HepG2 (cell line): ENCODE results near the gene HDAC4. TPM values are rescaled to one million over a fixed set of nuclear protein-coding genes. Genes with fewer than 3 reads are reported as not detected.
A peak's percentile ranks its signal among the peaks of the same experiment; 100 is the strongest.

Source experiments
- ATAC-seq: fragments of 200-7000 bp; cut with Tn5 transposase; 3 replicates; pipeline ENCODE4 v1.9.1; 2020; ENCODE audit warnings: mild to moderate bottlenecking, moderate library complexity
- BruUV-seq: library from RNA; stranded (reverse); fragments of 400-500 nt; replicated peaks from 2 replicates; lab custom pipeline; 2021; lab: Mats Ljungman, UMichigan
- CTCF ChIA-PET: fragments of 300-600 bp; formaldehyde crosslinking; extraction: SDS; loops from one replicate; lab custom pipeline; 2021; ENCODE audit warnings: low total read pairs, inconsistent platforms, low intra/inter-chr PET ratio; lab: Yijun Ruan, JAX
- POLR2A ChIA-PET: fragments of 350-600 bp; sonication (Branson Sonifier 250); formaldehyde crosslinking; loops from one replicate; lab custom pipeline; 2020; ENCODE audit warnings: antibody characterized with exemption, inconsistent platforms; lab: Yijun Ruan, JAX
- DNase-seq: peaks from one replicate; pipeline ENCODE4 v3.0.0-alpha.2; 2015; ENCODE audit warnings: low spot score
- FAIRE-seq: peaks from 3 replicates; lab custom pipeline; 2011; peaks lifted over from hg19 to GRCh38; lab: Jason Lieb, UNC
- H2AFZ ChIP-seq: one replicate; pipeline ENCODE4 v1.6.1; 2011; ENCODE audit warnings: low read length, inconsistent platforms
- H3K27ac ChIP-seq: fragments of 300-600 bp; 3 replicates; pipeline ENCODE4 v1.8.0; 2011; ENCODE audit warnings: mixed run types, mild to moderate bottlenecking, mixed read lengths, low read length, inconsistent platforms; ENCODE audit not compliant: insufficient read depth; ENCODE audit errors: extremely low read length
- H3K27me3 ChIP-seq, 2 experiments: fragments of 200-600 bp in 1 of 2; 2 replicates in 1 of 2; 3 replicates in 1 of 2; pipeline versions ENCODE4 v1.6.0 to v1.8.0; 2011; ENCODE audit warnings: low read length in 2 of 2, mild to moderate bottlenecking in 2 of 2, moderate library complexity in 2 of 2, inconsistent platforms in 1 of 2; ENCODE audit not compliant: insufficient read depth in 2 of 2, control insufficient read depth in 1 of 2
- H3K36me3 ChIP-seq, 2 experiments: fragments of 200-600 bp in 1 of 2; replicated peaks in 1 of 2; 2 replicates in 1 of 2; 3 replicates in 1 of 2; pipeline versions ENCODE4 v1.5.1 to v1.8.0; 2011; ENCODE audit warnings: low read length in 2 of 2, inconsistent platforms in 1 of 2; ENCODE audit not compliant: insufficient read depth in 2 of 2, control insufficient read depth in 1 of 2
- H3K4me1 ChIP-seq: 2 replicates; pipeline ENCODE4 v1.5.1; 2012; ENCODE audit warnings: low read length, inconsistent platforms; ENCODE audit not compliant: insufficient read depth
- H3K4me2 ChIP-seq: 2 replicates; pipeline ENCODE4 v1.6.0; 2011; ENCODE audit warnings: low read depth, low read length, inconsistent platforms
- H3K4me3 ChIP-seq, 3 experiments: fragments of 200-600 bp in 1 of 3; sonication (generic), shearing (Covaris generic) in 1 of 3; replicated peaks in 1 of 3; 2 replicates each; pipeline ENCODE4 v1.5.1; 2011 to 2016; ENCODE audit warnings: low read length in 3 of 3, inconsistent platforms in 2 of 3, low read depth in 2 of 3, mild to moderate bottlenecking in 2 of 3, control low read depth in 1 of 3, mixed read lengths in 1 of 3; ENCODE audit not compliant: insufficient read depth in 1 of 3
- H3K79me2 ChIP-seq: one replicate; pipeline ENCODE4 v1.6.1; 2011; ENCODE audit warnings: low read length, inconsistent platforms; ENCODE audit not compliant: insufficient read depth
- H3K9ac ChIP-seq: 2 replicates; pipeline ENCODE4 v1.6.0; 2011; ENCODE audit warnings: mild to moderate bottlenecking, low read depth, low read length, inconsistent platforms; ENCODE audit not compliant: insufficient read depth
- H3K9me3 ChIP-seq: 2 replicates; pipeline ENCODE4 v1.5.1; 2012; ENCODE audit warnings: mild to moderate bottlenecking, low read length
- H4K20me1 ChIP-seq: 2 replicates; pipeline ENCODE4 v1.6.0; 2011; ENCODE audit warnings: inconsistent platforms, mild to moderate bottlenecking, low read length, moderate library complexity; ENCODE audit not compliant: insufficient read depth
- AGO1 ChIP-seq: fragments of 200-400 bp; formaldehyde crosslinking; IDR thresholded peaks from 2 replicates; pipeline ENCODE4 v1.6.1; 2017; ENCODE audit warnings: mild to moderate bottlenecking, low read depth, low read length, moderate library complexity; ENCODE audit not compliant: poor library complexity, severe bottlenecking
- JDP2 ChIP-seq: sonication (generic); formaldehyde crosslinking; IDR thresholded peaks from 2 replicates; pipeline ENCODE4 v1.8.1; 2022; ENCODE audit warnings: missing genetic modification reagents, borderline replicate concordance
- KAT7 ChIP-seq: IDR thresholded peaks from 2 replicates; pipeline ENCODE4 v1.6.1; 2018; ENCODE audit warnings: borderline replicate concordance, missing compliant biosample characterization
- KLF9 ChIP-seq: IDR thresholded peaks from 2 replicates; pipeline ENCODE4 v1.6.1; 2016; ENCODE audit warnings: low read depth
- MATR3 ChIP-seq: sonication (generic); formaldehyde crosslinking; IDR thresholded peaks from 2 replicates; pipeline ENCODE4 v1.4.0; 2020; ENCODE audit warnings: missing genetic modification reagents
- ONECUT2 ChIP-seq: sonication (generic); formaldehyde crosslinking; IDR thresholded peaks from 2 replicates; pipeline ENCODE4 v1.4.0; 2020; ENCODE audit warnings: missing genetic modification reagents
- PRPF4 ChIP-seq: fragments of 200-400 bp; formaldehyde crosslinking; IDR thresholded peaks from 2 replicates; pipeline ENCODE4 v1.6.1; 2016; ENCODE audit warnings: low read length, low read depth; ENCODE audit not compliant: poor library complexity, severe bottlenecking
- TFDP1 ChIP-seq: IDR thresholded peaks from 2 replicates; pipeline ENCODE4 v1.6.1; 2016; ENCODE audit warnings: missing compliant biosample characterization, missing genetic modification reagents, borderline replicate concordance
- TIGD3 ChIP-seq: sonication (generic); formaldehyde crosslinking; IDR thresholded peaks from 2 replicates; pipeline ENCODE4 v1.5.1; 2020; ENCODE audit warnings: mild to moderate bottlenecking, missing genetic modification reagents, borderline replicate concordance
- ZFP41 ChIP-seq: sonication (generic); formaldehyde crosslinking; IDR thresholded peaks from 2 replicates; pipeline ENCODE4 v1.4.0; 2020; ENCODE audit warnings: mild to moderate bottlenecking, missing genetic modification reagents, borderline replicate concordance
- ZFP91 ChIP-seq: sonication (generic); formaldehyde crosslinking; IDR thresholded peaks from 2 replicates; pipeline ENCODE4 v1.9.0; 2022; ENCODE audit warnings: missing genetic modification reagents, mild to moderate bottlenecking, borderline replicate concordance
- ZNF720 ChIP-seq: sonication (generic); formaldehyde crosslinking; IDR thresholded peaks from 2 replicates; pipeline ENCODE4 v1.4.0; 2020; ENCODE audit warnings: missing genetic modification reagents
- ZSCAN12 ChIP-seq: sonication (generic); formaldehyde crosslinking; IDR thresholded peaks from 2 replicates; pipeline ENCODE4 v1.9.0; 2021; ENCODE audit warnings: mild to moderate bottlenecking, missing genetic modification reagents
- WGBS: methylation state at CpG from one replicate; pipeline ENCODE4 v1.1.6; 2017; ENCODE audit warnings: low lambda C conversion rate; 5-methylcytosine and 5-hydroxymethylcytosine counted together
- in situ Hi-C: cut with HindIII; loops from 2 replicates; pipeline ENCODE4 v1.10.0; 2017; ENCODE audit warnings: low pct_unique_long_range_greater_than_20kb; ENCODE audit not compliant: extremely low pct_ligation_motif_present
- intact Hi-C: fragments of 100-400 bp; cut with micrococcal nuclease; formaldehyde crosslinking; loops from one replicate; pipeline ENCODE4 v1.10.0; 2022; ENCODE audit not compliant: unreplicated experiment
- polyA plus RNA-seq, 8 experiments: library from polyadenylated mRNA; depleted of rRNA in 3 of 8; stranded (reverse) in 7 of 8; unstranded in 1 of 8; fragments of >200 nt; fragmentation: Illumina TruSeq in 4 of 8; extraction: Trizol in 4 of 8; gene quantifications; 2 replicates each; pipeline versions ENCODE4 v1.2.1 to v1.2.3, GENCODE V29; 2011 to 2016; ENCODE audit warnings: low read depth in 4 of 8, missing spikeins in 1 of 8, mixed read lengths in 1 of 8; ENCODE audit not compliant: insufficient read depth in 1 of 8
- total RNA-seq, 5 experiments: library from RNA; depleted of rRNA; stranded (reverse); fragments of >200 nt; fragmentation: Illumina TruSeq; extraction: Trizol; gene quantifications; 2 replicates each; pipeline ENCODE4 v1.2.3, GENCODE V29; 2016; ENCODE audit warnings: low read depth in 1 of 5

HDAC4 gene
- total and polyA plus RNA-seq, 2 of the 13 experiments (the other 11 are each of a cell fraction or from before 2014, with no cell fraction given) = 10.1 to 11.5 TPM

DNA sequence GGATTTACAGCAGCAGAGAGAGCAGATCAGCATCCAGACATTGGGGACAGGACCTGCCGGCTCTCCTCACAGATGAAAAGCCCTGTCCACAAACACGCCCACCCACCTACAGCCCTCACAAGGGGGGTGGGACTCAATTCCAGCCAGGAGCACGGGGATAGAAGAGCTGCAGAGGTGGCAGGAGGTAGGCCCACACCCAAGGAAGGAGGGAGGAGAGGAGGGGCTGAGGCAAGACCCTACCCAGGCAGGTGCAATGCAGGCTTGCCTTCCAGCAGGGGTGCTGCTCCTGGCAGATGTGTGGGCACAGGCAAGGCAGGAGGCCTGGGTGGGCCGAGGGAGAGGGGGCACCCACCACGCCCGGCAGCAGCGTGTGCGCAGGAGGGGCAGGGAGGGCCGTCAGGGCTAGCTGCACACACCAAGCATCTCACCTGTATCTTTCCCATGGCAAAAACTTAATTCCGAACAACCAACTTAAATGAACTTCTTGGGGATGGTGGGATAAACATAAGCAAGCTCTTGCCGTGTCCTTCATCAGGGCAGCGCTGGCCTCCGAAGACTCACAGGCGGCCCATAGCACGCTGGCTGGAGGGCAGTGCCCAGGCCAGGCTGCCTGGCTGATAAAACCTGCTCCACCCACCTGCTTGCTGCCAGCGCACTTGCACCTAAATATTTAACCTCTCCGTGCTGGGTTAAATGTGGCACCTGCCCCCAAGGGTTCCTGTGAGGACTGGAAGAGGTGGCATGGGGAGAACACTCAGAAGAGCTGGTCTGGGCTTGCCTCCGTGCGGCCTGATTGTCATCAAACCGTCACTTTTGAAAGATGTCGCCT is 219.5 kb downstream of the HDAC4 start:
- intact Hi-C loops (no loop called here), in situ Hi-C loops (no loop called here)
- peak overlapping the region; percentile 12 for H3K27ac ChIP-seq
- no peaks in the 10 kb centered on the region for H3K9me3 ChIP-seq
- no peaks in the 10 kb centered on the region for H3K27me3 ChIP-seq
- no peak overlapping the region for H3K9ac ChIP-seq
- H3K4me3 ChIP-seq = no peak overlapping the region
- no TSS peak for BruUV-seq
- no peak overlapping the region for H2AFZ ChIP-seq
- CTCF ChIA-PET = no interaction called here
- no peak for FAIRE-seq
- peaks cover 9 to 24% of the 10 kb centered on the region in 2 experiments; a peak in 4 of 5 replicates for H3K36me3 ChIP-seq
- TF ChIP-seq JDP2 (no peak), ZFP91 (CRISPR knock-in tag) (0 out of 2 replicates have a peak, but pooled peaks have one; percentile 33)
- no peaks in the 10 kb centered on the region for H4K20me1 ChIP-seq
- no peak for DNase-seq
- POLR2A ChIA-PET = interaction anchor here (2.3 kb wide), 1 partner anchor 220 kb away, joined by 5 read pairs; the partner anchor contains the start of gene HDAC4
- ATAC-seq = no peak; the same call in 2 of the 3 replicates
- 88% methylated on average over 18 of the region's 21 CpGs for WGBS
- no peaks in the 10 kb centered on the region for H3K79me2 ChIP-seq
- H3K4me1 ChIP-seq = peaks cover 24% of the 10 kb centered on the region
- no peak overlapping the region for H3K4me2 ChIP-seq

GRCh38 chr2:239180526-239181073 is 220.2 kb downstream of the HDAC4 start:
- H3K27ac ChIP-seq = no peak overlapping the region
- no peaks in the 10 kb centered on the region for H4K20me1 ChIP-seq
- H3K36me3 ChIP-seq = peaks cover 6 to 20% of the 10 kb centered on the region in 2 experiments; a peak in 4 of 5 replicates
- BruUV-seq = no TSS peak
- in situ Hi-C loops (no loop called here), intact Hi-C loops (no loop called here)
- no peak overlapping the region for H2AFZ ChIP-seq
- DNase-seq (no peak), ATAC-seq (no peak), FAIRE-seq (no peak)
- H3K9me3 ChIP-seq = no peaks in the 10 kb centered on the region
- H3K4me1 ChIP-seq = peaks cover 24% of the 10 kb centered on the region
- POLR2A ChIA-PET = no interaction called here
- H3K4me2 ChIP-seq = no peak overlapping the region
- no peaks in the 10 kb centered on the region for H3K27me3 ChIP-seq
- H3K4me3 ChIP-seq = no peak overlapping the region
- CTCF ChIA-PET = no interaction called here
- H3K79me2 ChIP-seq = no peaks in the 10 kb centered on the region
- H3K9ac ChIP-seq = no peak overlapping the region
- 96% methylated on average over 4 of the region's 14 CpGs for WGBS
- no peak for TF ChIP-seq AGO1
- no peak for TF ChIP-seq KLF9
- no peak for TF ChIP-seq TIGD3
- no peak for TF ChIP-seq ZSCAN12
- no peak for TF ChIP-seq PRPF4
- no peak for TF ChIP-seq KAT7 (CRISPR knock-in tag)
- no peak for TF ChIP-seq MATR3
- no peak for TF ChIP-seq ZNF720
- TF ChIP-seq TFDP1 (CRISPR knock-in tag) = no peak
- TF ChIP-seq ONECUT2 = no peak
- no peak for TF ChIP-seq ZFP41 (CRISPR knock-in tag)
